ENCODE data around the gene SSH3.

SSH3 gene

DNA sequence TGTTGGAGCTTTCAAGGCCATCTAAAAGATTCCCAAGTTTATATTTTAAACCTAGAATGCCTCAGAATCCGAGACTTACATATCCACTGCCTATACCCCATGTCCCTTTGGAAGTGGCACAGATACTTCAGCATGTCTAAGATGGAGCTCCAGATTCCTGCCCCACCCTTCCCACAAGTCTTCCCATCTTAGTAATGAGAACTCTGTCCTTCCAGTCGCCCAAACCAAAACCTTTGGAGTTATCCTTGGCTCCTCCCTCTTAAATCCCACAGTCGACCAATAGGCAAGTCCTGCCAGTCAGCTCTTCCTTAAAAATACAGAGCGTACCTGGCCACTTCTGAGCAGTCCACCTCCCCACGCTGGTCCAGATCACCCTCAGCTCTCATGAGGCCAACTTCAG lies 45.7 kb downstream of the SSH3 start:
- DNase-seq (ENCODE audit: low read depth): no peak

DNA sequence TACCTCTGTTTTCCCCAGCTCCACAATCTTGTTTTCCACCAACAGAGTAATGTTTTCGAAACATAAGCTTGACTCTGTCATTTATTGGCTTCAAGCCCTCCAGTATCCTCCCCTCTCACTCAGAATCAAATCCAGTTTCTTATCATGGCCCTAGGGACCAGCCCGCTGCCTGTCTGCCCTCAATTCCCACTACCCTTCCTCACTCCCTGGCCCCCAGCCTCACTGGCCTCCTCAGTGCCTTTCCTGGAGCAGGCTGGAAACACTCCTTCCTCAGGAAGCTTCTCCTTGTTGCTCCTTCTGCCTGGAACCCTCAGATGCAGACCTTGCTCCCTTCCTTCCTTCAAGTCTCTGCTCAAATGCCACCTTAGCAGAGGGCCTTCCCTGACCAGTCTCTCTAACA lies 46.1 kb downstream of the SSH3 start:
- DNase-seq (ENCODE audit: low read depth): no peak

GRCh38 chr11:67349928-67350465 lies 46.7 kb downstream of the SSH3 start:
- DNase-seq (ENCODE audit: low read depth): no peak

DNA sequence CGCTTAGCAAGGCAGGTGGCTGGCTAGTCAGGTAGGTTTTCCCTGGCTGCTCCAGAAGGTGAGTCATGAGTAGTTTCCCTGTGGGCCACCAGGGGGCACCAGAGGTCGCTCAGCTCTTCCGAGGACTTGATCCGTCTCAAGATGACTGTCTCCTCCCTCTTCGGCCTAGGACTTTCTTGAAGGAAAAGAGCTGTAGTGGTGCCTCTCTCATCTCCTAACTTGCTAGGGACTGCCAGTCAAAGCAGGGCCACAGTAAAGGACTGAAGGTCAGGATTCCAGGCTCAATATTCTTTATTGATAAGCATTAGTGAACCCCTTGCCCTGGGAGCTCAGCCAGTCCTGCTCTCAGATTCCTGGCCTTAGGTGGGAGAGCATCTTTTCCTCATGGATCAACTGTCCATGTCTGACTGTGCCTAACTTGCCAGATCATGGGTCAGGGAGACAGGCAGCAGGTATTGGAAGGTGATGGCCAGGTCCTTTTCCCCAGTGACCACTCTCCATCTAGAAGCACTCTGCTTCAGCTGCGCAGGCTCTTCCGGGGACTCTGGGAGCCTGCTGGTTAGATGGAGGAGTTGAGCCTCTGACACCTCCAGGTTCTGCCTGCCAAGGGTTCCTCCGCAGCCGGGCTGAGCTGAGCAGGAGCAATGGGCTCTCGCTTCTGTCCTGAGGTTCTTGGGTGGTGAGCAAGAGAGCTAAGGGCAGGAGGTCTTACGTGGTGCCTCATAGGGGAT lies 48.1 kb downstream of the SSH3 start:
- peak; percentile 80 for DNase-seq (ENCODE audit: low read depth)

- DNase-seq (ENCODE audit: low read depth): peak; percentile 50
Observed at GRCh38 chr11:67352546-67353316, 49.4 kb downstream of the SSH3 start.

GRCh38 chr11:67353317-67354074 lies 50.2 kb downstream of the SSH3 start, which contains the start of gene POLD4:
TSS of gene POLD4 (minus strand) at chr11:67353546. CDS start at chr11:67353399, 147 bp downstream.
- DNase-seq (ENCODE audit: low read depth): peak; percentile 95

DNA sequence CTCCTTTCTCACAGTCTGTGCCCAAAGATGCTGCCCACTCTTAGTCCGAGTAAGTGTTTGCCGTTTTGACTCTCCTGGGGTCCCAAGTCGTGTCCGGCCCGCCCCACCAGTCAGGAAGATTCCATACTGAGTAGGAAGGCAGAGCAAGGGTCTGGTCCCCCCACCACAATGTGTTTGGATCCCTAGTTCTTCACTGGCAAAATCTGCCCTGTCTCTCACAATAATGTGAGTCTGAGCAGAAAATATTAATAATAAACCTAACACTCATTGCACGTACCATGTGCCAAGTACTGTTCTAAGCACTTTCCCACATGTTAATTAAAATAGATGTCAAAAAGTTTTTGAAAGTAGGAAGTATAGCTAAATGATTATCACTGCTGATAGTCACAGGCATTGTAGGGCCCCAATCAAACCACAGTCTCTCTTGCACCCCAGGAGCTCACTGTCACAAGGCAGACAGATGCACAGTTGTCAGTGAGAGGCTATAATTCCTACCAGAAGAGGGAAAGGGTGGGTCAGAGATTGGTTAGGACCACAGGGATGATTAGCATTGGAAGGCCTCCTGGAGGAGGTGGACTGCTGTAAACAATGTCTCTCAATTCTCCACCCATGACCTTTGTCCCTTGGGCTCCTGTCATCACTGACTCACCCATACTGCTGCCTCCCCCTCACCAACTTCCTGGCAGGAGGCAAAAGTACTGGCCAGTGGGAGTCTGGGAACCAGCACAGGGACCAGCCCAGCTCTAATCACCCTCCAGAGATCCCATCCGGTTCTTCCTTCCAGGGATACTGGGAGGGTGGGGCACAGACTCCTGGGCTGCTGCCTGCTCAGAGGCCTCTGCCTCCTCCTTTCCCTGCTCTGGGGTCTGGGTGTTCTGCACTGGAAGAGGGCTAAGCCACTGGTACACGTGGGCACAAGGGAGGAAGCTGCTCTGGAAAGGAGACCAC lies 51.0 kb downstream of the SSH3 start:
- DNase-seq (ENCODE audit: low read depth): peak; percentile 99

GRCh38 chr11:67355023-67355793 lies 51.9 kb downstream of the SSH3 start:
- no peak for DNase-seq (ENCODE audit: low read depth)

GRCh38 chr11:67355794-67356386 lies 52.6 kb downstream of the SSH3 start:
- DNase-seq (ENCODE audit: low read depth): no peak

GRCh38 chr11:67356387-67356863 lies 53.1 kb downstream of the SSH3 start:
- DNase-seq (ENCODE audit: low read depth): no peak

GRCh38 chr11:67356864-67357561 lies 53.7 kb downstream of the SSH3 start:
- DNase-seq (ENCODE audit: low read depth): peak; percentile 89

- peak; percentile 69 for DNase-seq (ENCODE audit: low read depth)
Observed at GRCh38 chr11:67357831-67358670, 54.7 kb downstream of the SSH3 start.

Measured in ELR (cell line).